Smooth muscle cell (in vitro differentiated cells): ENCODE results near the gene ATG101. TPM values are rescaled to one million over a fixed set of nuclear protein-coding genes. Genes with fewer than 3 reads are reported as not detected.

Experiments used
- DNase-seq: peaks from one replicate; lab custom pipeline; 2025; ENCODE audit not compliant: unreplicated experiment; lab: John Stamatoyannopoulos, UW
- H2AFZ ChIP-seq: fragments of 200-600 bp; sonication (generic); 2 replicates; pipeline ENCODE4 v1.6.0; 2016; ENCODE audit warnings: antibody characterized with exemption, low read depth, mild to moderate bottlenecking
- H3F3A ChIP-seq: fragments of 200-600 bp; sonication (generic); 2 replicates; pipeline ENCODE4 v1.6.0; 2017; ENCODE audit warnings: antibody characterized with exemption, low read depth
- H3K27ac ChIP-seq: fragments of 200-600 bp; sonication (generic); 2 replicates; pipeline ENCODE4 v1.5.1; 2016; ENCODE audit warnings: low read depth, mild to moderate bottlenecking
- H3K27me3 ChIP-seq: fragments of 200-600 bp; sonication (generic); 2 replicates; pipeline ENCODE4 v1.6.1; 2016; ENCODE audit warnings: low read depth, mild to moderate bottlenecking
- H3K36me3 ChIP-seq: fragments of 200-600 bp; sonication (generic); 2 replicates; pipeline ENCODE4 v1.5.1; 2016; ENCODE audit warnings: low read depth
- H3K4me1 ChIP-seq: fragments of 200-600 bp; sonication (generic); 2 replicates; pipeline ENCODE4 v1.5.1; 2016; ENCODE audit warnings: low read depth
- H3K4me2 ChIP-seq: fragments of 200-600 bp; sonication (generic); 2 replicates; pipeline ENCODE4 v1.6.0; 2016; ENCODE audit warnings: mild to moderate bottlenecking
- H3K4me3 ChIP-seq: fragments of 200-600 bp; sonication (generic); 2 replicates; pipeline ENCODE4 v1.5.1; 2016; ENCODE audit warnings: mild to moderate bottlenecking
- H3K79me2 ChIP-seq: fragments of 200-600 bp; sonication (generic); 2 replicates; pipeline ENCODE4 v1.6.0; 2016; ENCODE audit warnings: low read depth, mild to moderate bottlenecking
- H3K9ac ChIP-seq: fragments of 200-600 bp; sonication (generic); 2 replicates; pipeline ENCODE4 v1.6.0; 2016; ENCODE audit warnings: low read depth
- H3K9me3 ChIP-seq: fragments of 200-600 bp; sonication (generic); replicated peaks from 2 replicates; pipeline ENCODE4 v1.5.1; 2016; ENCODE audit warnings: low read depth
- H4K20me1 ChIP-seq: fragments of 200-600 bp; sonication (generic); 2 replicates; pipeline ENCODE4 v1.6.0; 2016; ENCODE audit warnings: low read depth
- CTCF ChIP-seq: fragments of 200-600 bp; sonication (generic); IDR thresholded peaks from 2 replicates; pipeline ENCODE4 v1.5.1; 2017; ENCODE audit warnings: borderline replicate concordance, mild to moderate bottlenecking, antibody characterized with exemption; ENCODE audit not compliant: insufficient read depth, poor library complexity, severe bottlenecking
- WGBS: methylation state at CpG from one replicate; pipeline ENCODE4 v1.1.7; 2016; ENCODE audit warnings: low lambda C conversion rate; 5-methylcytosine and 5-hydroxymethylcytosine counted together
- polyA plus RNA-seq: library from polyadenylated mRNA; unstranded; fragments of >200 nt; fragmentation: Nextera tagmentation; extraction: Ambion mirVana; gene quantifications from 2 replicates; pipeline ENCODE4 v1.2.1, GENCODE V29; 2016
- total RNA-seq: library from RNA; depleted of rRNA; stranded (reverse); fragments of >200 nt; gene quantifications from 2 replicates; pipeline ENCODE4 v1.2.3, GENCODE V29; 2014

The ATG101 gene
- total and polyA plus RNA-seq, 2 experiments from 2014 or later, result 73.4 to 114 TPM

DNA sequence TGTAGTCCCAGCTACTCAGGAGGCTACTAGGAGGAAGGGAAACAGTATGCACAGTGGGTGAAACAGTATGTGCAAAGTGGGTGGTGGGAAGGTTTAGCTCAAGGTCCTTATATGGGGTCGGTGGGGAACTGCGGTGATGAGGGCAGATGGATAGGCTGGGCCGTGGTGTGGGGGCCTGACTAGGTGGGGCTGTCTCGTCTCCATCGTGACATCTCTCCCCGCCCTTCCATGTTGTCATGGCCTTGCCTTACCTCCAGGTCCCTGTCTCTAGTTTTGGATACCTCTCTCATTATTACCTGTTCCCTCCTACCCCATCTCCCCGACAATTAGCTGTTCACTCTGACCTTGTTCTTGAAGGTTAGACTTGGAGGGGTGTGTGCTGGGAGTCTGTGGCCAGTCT is 22.9 kb upstream of the ATG101 start:
- WGBS, result over 99% methylated on average over 6 of the region's 7 CpGs
- no peak overlapping the region for H2AFZ ChIP-seq
- peaks cover 6% of the 10 kb centered on the region for H4K20me1 ChIP-seq
- no peak overlapping the region for H3K4me3 ChIP-seq
- H3K4me2 ChIP-seq, result no peak overlapping the region
- H3K27ac ChIP-seq, result no peak overlapping the region
- no peaks in the 10 kb centered on the region for H3K36me3 ChIP-seq
- H3K9me3 ChIP-seq, result no peaks in the 10 kb centered on the region
- no peak for DNase-seq
- H3K9ac ChIP-seq, result no peak overlapping the region
- no peaks in the 10 kb centered on the region for H3F3A ChIP-seq
- peaks cover 8% of the 10 kb centered on the region for H3K4me1 ChIP-seq
- H3K79me2 ChIP-seq, result no peaks in the 10 kb centered on the region
- H3K27me3 ChIP-seq, result no peaks in the 10 kb centered on the region
- no peak for TF ChIP-seq CTCF

GRCh38 chr12:52049286-52049685 is 20.5 kb upstream of the ATG101 start:
- no peak for TF ChIP-seq CTCF
- Histone ChIP-seq H3K27ac (no peak overlapping the region), H3K9me3 (no peaks in the 10 kb centered on the region), H3K4me3 (no peak overlapping the region), H4K20me1 (peaks cover 30% of the 10 kb centered on the region), H2AFZ (no peak overlapping the region), H3F3A (no peaks in the 10 kb centered on the region), H3K4me2 (no peak overlapping the region), H3K27me3 (no peaks in the 10 kb centered on the region), H3K36me3 (no peaks in the 10 kb centered on the region), H3K4me1 (peaks cover 8% of the 10 kb centered on the region), H3K9ac (no peak overlapping the region), H3K79me2 (peaks cover 6% of the 10 kb centered on the region)
- WGBS, result 83% methylated on average over 4 of the region's 4 CpGs
- DNase-seq, result no peak

- H3K36me3 ChIP-seq, result no peaks in the 10 kb centered on the region
- peaks cover 8% of the 10 kb centered on the region for H3K4me1 ChIP-seq
- TF ChIP-seq CTCF, result no peak
- peaks cover 6% of the 10 kb centered on the region for H3K79me2 ChIP-seq
- H3K4me2 ChIP-seq, result peak overlapping the region; percentile 94
- peak overlapping the region; percentile 88 for H3K27ac ChIP-seq
- peaks cover 34% of the 10 kb centered on the region for H4K20me1 ChIP-seq
- no peaks in the 10 kb centered on the region for H3F3A ChIP-seq
- H3K27me3 ChIP-seq, result no peaks in the 10 kb centered on the region
- H3K4me3 ChIP-seq, result no peak overlapping the region
- H2AFZ ChIP-seq, result no peak overlapping the region
- 84% methylated on average over 4 of the region's 5 CpGs for WGBS
- no peak for DNase-seq
- H3K9ac ChIP-seq, result no peak overlapping the region
- no peaks in the 10 kb centered on the region for H3K9me3 ChIP-seq
Measured at GRCh38 chr12:52049688-52050087, 20.1 kb upstream of the ATG101 start.

GRCh38 chr12:52050116-52050757 is 19.5 kb upstream of the ATG101 start:
- peak overlapping the region; percentile 72 for H3K4me3 ChIP-seq
- no peak for TF ChIP-seq CTCF
- H3K27ac ChIP-seq, result peak overlapping the region; percentile 88
- peaks cover 6% of the 10 kb centered on the region for H3K79me2 ChIP-seq
- H3K4me1 ChIP-seq, result peaks cover 8% of the 10 kb centered on the region
- H3F3A ChIP-seq, result no peaks in the 10 kb centered on the region
- no peak for DNase-seq
- 30% methylated on average over 16 of the region's 16 CpGs for WGBS
- peak overlapping the region; percentile 94 for H3K4me2 ChIP-seq
- H4K20me1 ChIP-seq, result peaks cover 40% of the 10 kb centered on the region
- no peaks in the 10 kb centered on the region for H3K36me3 ChIP-seq
- H3K9ac ChIP-seq, result peak overlapping the region; percentile 96
- no peaks in the 10 kb centered on the region for H3K9me3 ChIP-seq
- H3K27me3 ChIP-seq, result no peaks in the 10 kb centered on the region
- no peak overlapping the region for H2AFZ ChIP-seq
